Activated T-helper 2 cell treated with anti-CD3 and anti-CD28 coated beads, Interferon-gamma antibody, Interleukin-2, Interleukin-4, amounts not matched to agents 10 μg/mL and 5 μg/mL and 100 μg/mL, durations not matched to agents 14 hours and 24 hours and 36 hours (primary cell): ENCODE results near the gene KLF16. TPM values are rescaled to one million over a fixed set of nuclear protein-coding genes. Genes with fewer than 3 reads are reported as not detected.

ENCODE experiments used
- DNase-seq: peaks from one replicate; pipeline ENCODE4 v3.0.0; 2021; ENCODE audit warnings: low spot score
- H3K27ac Mint-ChIP-seq: one replicate; pipeline ENCODE4 v1.8.0; 2021; ENCODE audit warnings: mixed read lengths
- H3K27me3 Mint-ChIP-seq: one replicate; pipeline ENCODE4 v1.8.0; 2021; ENCODE audit warnings: low read depth, mixed read lengths
- H3K36me3 Mint-ChIP-seq: one replicate; pipeline ENCODE4 v1.8.0; 2021; ENCODE audit warnings: low read depth, mixed read lengths
- H3K4me1 Mint-ChIP-seq: one replicate; pipeline ENCODE4 v1.8.0; 2021; ENCODE audit warnings: low read depth, mixed read lengths
- H3K4me3 Mint-ChIP-seq: one replicate; pipeline ENCODE4 v1.8.0; 2021; ENCODE audit warnings: low read depth, mild to moderate bottlenecking, moderate library complexity, mixed read lengths
- H3K9me3 Mint-ChIP-seq: one replicate; pipeline ENCODE4 v1.8.0; 2021; ENCODE audit warnings: mixed read lengths
- intact Hi-C: fragments of 100-400 bp; cut with micrococcal nuclease; formaldehyde crosslinking; loops from one replicate; pipeline ENCODE4 v1.15.1; 2023
- total RNA-seq: library from RNA; stranded (reverse); gene quantifications from 2 replicates; pipeline ENCODE4 v1.2.3, GENCODE V29; 2022

The KLF16 gene
- total RNA-seq, 1 donor from 2014 or later: 32.1 TPM

- Mint-ChIP-seq H3K27ac (no peak overlapping the region), H3K27me3 (no peaks in the 10 kb centered on the region), H3K36me3 (peaks cover 15% of the 10 kb centered on the region), H3K4me1 (peaks cover 11% of the 10 kb centered on the region), H3K4me3 (no peak overlapping the region), H3K9me3 (no peaks in the 10 kb centered on the region)
- DNase-seq: no peak
- intact Hi-C loops: no loop called here
These were observed 48.4 kb downstream of the KLF16 start for GRCh38 chr19:1814833-1815604.

DNA sequence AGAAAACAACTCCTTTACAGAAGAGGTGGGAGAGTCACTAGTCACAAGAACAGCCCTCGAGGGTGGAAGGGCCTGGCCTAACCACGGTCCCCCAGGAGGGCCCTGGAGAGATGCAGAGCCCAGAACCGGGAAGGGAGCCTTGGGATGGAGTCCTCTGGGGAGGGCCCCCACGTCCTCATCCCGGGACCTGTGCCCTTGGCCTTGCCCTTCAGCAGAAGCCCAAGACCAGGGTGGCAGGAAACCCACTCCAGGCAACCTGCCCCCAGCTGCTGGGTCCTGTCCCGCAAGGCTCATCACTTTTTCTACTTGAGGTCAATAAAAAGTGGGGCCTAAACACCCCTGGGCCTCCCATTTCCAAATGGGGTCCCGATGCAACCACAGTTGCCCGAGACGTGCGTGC, 49.0 kb downstream of the KLF16 start:
- H3K27ac Mint-ChIP-seq: no peak overlapping the region
- no peak for DNase-seq
- H3K9me3 Mint-ChIP-seq: no peaks in the 10 kb centered on the region
- peaks cover 14% of the 10 kb centered on the region for H3K36me3 Mint-ChIP-seq
- H3K4me3 Mint-ChIP-seq: no peak overlapping the region
- intact Hi-C loops: no loop called here
- H3K27me3 Mint-ChIP-seq: no peaks in the 10 kb centered on the region
- peaks cover 11% of the 10 kb centered on the region for H3K4me1 Mint-ChIP-seq

DNA sequence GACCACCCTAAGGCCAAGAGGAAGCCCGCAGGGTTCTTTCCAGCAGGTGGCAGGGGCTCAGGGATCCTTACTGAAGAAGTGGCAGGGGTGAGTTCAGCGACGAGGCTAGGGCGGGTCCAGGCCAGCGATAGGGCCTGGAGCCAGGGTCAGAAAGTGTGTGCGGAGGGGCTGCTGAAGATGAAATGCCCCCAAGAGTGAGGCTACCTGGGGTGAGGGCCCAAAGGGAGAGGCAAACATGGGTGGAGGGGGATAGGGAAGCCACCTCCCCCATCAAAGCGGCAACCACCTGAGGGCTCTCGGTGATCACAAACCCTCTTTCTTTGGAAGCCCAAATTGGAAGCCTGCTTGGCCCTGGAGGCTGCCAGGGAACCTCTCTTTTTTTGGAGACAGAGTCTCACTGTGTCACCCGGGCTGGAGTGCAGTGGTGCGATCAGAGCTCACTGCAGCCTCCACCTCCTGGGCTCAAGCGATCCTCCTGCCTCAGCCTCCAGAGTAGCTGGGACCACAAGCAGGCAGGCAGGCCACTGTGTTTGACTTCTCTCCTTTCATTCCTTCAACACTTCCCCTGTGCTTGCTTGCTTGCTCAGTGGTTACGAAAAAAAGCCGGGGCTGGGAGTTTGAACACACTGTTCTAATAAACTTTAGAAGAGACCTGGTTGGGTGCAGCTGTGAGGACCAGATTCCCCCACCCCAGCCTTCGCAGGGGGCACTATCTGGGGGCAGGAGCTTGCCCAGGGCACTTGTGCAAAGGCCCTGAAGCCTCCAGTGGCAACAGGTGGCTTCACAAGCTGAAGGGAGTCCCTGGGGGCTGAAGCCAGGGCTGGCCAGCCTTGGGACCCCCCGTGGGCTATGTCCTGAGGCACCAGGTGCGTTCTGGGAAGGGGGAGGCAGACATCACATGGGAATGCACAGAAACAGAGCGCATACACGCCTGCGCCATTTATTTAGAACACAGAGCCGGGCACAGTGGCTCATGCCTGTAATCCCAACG, 49.9 kb downstream of the KLF16 start:
- Mint-ChIP-seq H3K4me1 (peaks cover 11% of the 10 kb centered on the region), H3K27me3 (no peaks in the 10 kb centered on the region), H3K36me3 (peaks cover 14% of the 10 kb centered on the region), H3K27ac (peak overlapping the region; percentile 95), H3K4me3 (peak overlapping the region; percentile 85), H3K9me3 (no peaks in the 10 kb centered on the region)
- no peak for DNase-seq
- intact Hi-C loops: no loop called here

DNA sequence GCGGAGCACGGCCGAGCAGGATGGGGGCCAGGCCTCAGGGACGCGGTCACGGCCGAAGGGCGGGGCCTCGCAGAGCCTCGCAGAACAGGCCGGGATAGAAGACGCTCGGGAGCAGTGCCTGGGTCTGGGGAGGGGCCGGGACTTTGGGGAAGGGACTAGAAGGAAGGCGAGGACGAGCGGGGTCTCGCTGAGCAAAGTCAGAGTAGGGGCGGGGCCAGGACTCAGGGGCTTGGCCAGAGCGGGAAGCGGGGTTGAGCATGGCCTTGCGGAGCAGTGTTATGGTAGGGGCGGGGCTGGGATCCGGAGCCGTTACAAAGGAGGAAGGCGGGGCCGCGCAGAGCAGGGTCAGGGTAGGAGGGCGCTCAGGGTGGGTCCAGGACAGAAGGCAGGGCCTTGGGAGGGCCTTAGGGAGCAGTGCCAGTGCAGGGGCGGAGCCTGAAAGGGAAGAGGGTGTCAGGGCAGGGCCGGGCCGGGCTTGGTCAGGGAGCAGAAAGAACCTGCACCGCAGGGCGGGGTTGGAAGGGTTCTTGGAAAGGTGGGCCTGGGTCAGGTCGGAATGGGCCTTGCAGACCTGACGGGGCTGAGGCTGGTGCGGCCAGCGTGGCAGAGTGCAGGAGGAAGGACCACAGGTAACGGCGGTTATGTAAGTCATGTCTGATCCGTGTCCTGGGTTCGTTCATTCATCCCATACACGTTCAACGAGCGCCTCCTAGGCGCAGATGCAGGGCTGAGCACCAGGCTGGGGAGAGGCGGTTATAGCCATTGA, 50.8 kb downstream of the KLF16 start:
- peak; percentile 95 for DNase-seq
- Mint-ChIP-seq H3K4me1 (peaks cover 11% of the 10 kb centered on the region), H3K9me3 (no peaks in the 10 kb centered on the region), H3K27me3 (no peaks in the 10 kb centered on the region), H3K4me3 (peak overlapping the region; percentile 85), H3K36me3 (peaks cover 10% of the 10 kb centered on the region), H3K27ac (peak overlapping the region; percentile 95)
- intact Hi-C loops: loop anchor here (1.0 kb wide), 1 partner anchor 322 kb away; the partner anchor contains the start of gene PCSK4

DNA sequence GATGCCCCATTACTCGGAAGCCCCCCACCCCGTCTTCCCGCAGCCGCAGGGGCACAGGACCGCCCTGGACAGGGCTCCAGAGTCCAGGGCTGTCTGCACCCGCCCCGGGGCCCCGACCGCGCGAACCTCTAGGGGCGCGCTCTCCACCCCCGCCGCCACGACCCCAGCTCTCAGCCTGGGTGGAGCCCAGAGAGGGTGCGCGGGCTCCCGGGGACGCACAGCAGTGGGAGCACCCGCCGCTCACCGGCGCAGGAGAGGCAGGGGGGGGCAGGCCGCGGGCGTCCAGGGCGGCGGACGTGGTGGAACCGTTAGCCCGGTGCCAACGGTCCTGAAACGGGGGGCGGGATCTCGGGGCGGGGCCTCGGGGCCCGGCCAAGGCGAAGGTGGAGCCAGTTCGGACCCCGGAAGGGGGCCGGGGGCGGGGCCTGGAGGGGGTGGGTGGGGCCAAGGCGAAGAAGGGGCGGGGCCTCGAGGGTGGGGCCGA, 51.4 kb downstream of the KLF16 start, which contains the start of gene ATP8B3:
ATP8B3 (minus strand) TSS at position 335 of the 484 bp plus-strand sequence. CDS start 540 bp downstream, outside the sequence.
- peak within 1 kb of the TSS; percentile 95 for H3K27ac Mint-ChIP-seq
- H3K27me3 Mint-ChIP-seq: no peaks in the 10 kb centered on the region
- H3K36me3 Mint-ChIP-seq: peaks cover 10% of the 10 kb centered on the region
- H3K9me3 Mint-ChIP-seq: no peaks in the 10 kb centered on the region
- H3K4me1 Mint-ChIP-seq: peaks cover 11% of the 10 kb centered on the region
- intact Hi-C loops: loop anchor here (1.0 kb wide), 1 partner anchor 322 kb away; the partner anchor contains the start of gene PCSK4
- H3K4me3 Mint-ChIP-seq: peak within 1 kb of the TSS; percentile 85
- DNase-seq: no peak

DNA sequence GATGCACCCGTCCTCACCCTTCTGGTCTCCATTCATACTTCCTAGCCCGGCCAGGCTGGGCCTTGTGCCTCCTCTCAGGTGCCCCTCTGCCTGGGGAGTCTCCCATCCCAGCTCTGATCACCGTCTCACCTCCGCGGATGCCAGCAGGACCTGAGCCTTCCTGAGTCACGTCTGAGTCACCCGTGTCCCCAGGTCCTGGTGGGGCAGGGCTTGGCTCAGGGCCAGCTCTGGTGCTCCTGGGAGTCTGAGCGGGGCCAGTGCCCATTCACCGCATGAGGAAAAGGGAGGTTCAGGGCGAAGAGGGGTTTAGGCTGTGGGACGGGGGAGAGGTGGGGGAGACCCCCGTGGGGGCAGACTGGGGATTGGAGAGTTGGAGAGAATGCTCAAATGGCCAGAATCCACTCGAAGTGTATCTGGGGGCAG, 51.9 kb downstream of the KLF16 start:
- Mint-ChIP-seq H3K36me3 (peaks cover 10% of the 10 kb centered on the region), H3K4me3 (peak overlapping the region; percentile 85), H3K4me1 (peaks cover 11% of the 10 kb centered on the region), H3K27me3 (no peaks in the 10 kb centered on the region), H3K27ac (peak overlapping the region; percentile 80), H3K9me3 (no peaks in the 10 kb centered on the region)
- intact Hi-C loops: no loop called here
- DNase-seq: no peak

DNA sequence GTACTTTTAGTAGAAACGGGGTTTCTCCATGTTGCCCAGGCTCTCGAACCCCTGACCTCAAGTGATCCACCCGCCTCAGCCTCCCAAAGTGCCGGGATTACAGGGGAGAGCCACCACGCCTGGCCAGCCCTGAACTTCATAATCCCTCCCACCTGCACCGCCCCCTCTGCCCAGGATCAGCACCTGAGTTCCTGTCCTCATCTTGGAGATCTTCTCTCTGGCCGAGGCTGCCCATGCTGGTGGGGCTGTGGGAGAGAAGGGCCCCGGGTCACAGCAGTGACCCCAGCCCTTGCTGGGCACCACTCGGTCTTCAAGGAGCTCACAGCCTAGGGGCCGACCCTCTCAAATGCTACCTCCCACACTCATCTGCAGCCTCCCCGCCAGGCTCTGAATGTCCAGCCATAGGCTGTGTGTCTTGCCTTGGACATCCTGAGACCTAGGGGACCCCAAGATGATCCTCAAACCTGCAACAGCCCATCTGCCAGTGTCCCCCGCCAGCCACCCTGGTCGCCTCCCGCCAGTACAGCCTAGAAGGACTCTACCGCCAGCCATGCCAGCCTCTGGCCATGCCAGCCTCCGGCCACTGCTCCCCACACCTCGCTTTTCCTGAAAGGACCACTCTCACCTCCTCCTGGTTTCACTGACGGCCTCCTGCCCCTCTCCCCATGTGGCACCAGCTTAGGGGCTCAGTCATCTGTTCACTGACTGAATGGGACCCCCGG, 52.8 kb downstream of the KLF16 start:
- peak overlapping the region; percentile 49 for H3K4me3 Mint-ChIP-seq

GRCh38 chr19:1809678-1810077, 53.7 kb downstream of the KLF16 start:
- Mint-ChIP-seq H3K36me3 (peaks cover 4% of the 10 kb centered on the region), H3K4me3 (no peak overlapping the region), H3K9me3 (no peaks in the 10 kb centered on the region), H3K4me1 (peaks cover 11% of the 10 kb centered on the region), H3K27me3 (no peaks in the 10 kb centered on the region), H3K27ac (no peak overlapping the region)
- intact Hi-C loops: no loop called here
- DNase-seq: no peak

More for the DNA sequence above, 52.8 kb downstream of the KLF16 start:
- Mint-ChIP-seq H3K4me1 (peaks cover 11% of the 10 kb centered on the region), H3K36me3 (peaks cover 5% of the 10 kb centered on the region), H3K9me3 (no peaks in the 10 kb centered on the region), H3K27me3 (no peaks in the 10 kb centered on the region), H3K27ac (no peak overlapping the region)
- no peak for DNase-seq
- intact Hi-C loops: no loop called here

DNA sequence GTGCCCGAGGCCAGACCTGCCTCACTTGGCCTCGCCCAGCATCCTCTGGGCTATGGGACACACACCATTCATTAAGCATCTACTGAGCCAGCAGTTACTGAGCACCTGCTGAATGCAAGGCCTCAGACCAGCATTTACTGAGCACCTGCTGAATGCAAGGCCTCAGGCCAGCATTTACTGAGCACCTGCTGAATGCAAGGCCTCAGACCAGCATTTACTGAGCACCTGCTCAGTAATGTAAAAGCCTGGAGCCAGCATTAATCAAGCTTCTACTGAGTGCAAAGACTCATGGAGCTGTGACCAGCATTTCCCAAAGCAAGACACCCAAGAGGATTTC, 55.0 kb downstream of the KLF16 start:
- no peak overlapping the region for H3K27ac Mint-ChIP-seq
- DNase-seq: no peak
- H3K9me3 Mint-ChIP-seq: no peaks in the 10 kb centered on the region
- intact Hi-C loops: no loop called here
- peaks cover 9% of the 10 kb centered on the region for H3K4me1 Mint-ChIP-seq
- no peak overlapping the region for H3K4me3 Mint-ChIP-seq
- peaks cover 5% of the 10 kb centered on the region for H3K36me3 Mint-ChIP-seq
- no peaks in the 10 kb centered on the region for H3K27me3 Mint-ChIP-seq

GRCh38 chr19:1807695-1808394, 55.5 kb downstream of the KLF16 start:
- Mint-ChIP-seq H3K4me3 (no peak overlapping the region), H3K4me1 (peaks cover 6% of the 10 kb centered on the region)

DNA sequence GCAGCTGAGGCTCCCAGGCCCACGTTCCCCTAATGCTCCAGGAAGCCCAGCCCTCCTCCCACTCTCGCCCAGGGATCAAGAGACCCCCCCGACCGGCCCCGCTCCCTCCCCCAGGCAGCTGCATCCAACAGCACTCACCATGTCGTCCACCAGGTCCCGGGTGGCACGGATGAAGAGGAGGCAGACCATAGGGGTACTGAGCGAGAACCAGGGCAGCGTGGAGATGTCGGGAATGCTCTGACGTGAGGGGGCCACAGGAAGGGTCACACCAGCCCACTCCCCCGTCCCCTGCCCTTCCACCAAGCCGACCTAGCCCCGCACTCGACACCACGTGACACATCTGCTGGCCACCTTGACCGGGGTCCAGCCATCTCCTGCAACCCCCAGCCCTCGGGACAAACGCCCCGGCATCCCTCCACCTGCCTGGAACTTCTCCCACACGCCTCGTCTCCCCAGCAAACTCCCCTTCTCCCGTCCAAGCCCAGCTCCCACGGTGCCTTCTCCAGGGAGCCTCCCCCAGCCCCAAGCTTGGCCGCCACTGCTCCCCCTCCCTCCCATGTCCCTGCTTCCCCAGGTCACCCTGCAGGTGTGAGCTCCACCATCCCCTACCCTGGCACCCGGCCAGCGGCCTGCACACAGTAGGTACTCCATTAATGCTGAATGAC, 56.2 kb downstream of the KLF16 start:
- intact Hi-C loops: no loop called here
- Mint-ChIP-seq H3K27ac (no peak overlapping the region), H3K36me3 (peaks cover 16% of the 10 kb centered on the region), H3K9me3 (no peaks in the 10 kb centered on the region), H3K4me3 (no peak overlapping the region), H3K4me1 (peaks cover 4% of the 10 kb centered on the region), H3K27me3 (no peaks in the 10 kb centered on the region)
- DNase-seq: no peak

More at GRCh38 chr19:1807695-1808394, 55.5 kb downstream of the KLF16 start:
- intact Hi-C loops: no loop called here
- no peak overlapping the region for H3K27ac Mint-ChIP-seq
- H3K36me3 Mint-ChIP-seq: peaks cover 10% of the 10 kb centered on the region
- H3K27me3 Mint-ChIP-seq: no peaks in the 10 kb centered on the region
- H3K9me3 Mint-ChIP-seq: no peaks in the 10 kb centered on the region
- no peak for DNase-seq
